Choroid plexus epithelial cell (primary cell): ENCODE results near the gene CABCOCO1.

ENCODE experiments used
- DNase-seq: peaks from one replicate; pipeline ENCODE4 v3.0.0-alpha.2; 2010; ENCODE audit warnings: low read depth
- H3K4me3 ChIP-seq: 2 replicates; pipeline ENCODE4 v1.5.1; 2011; ENCODE audit warnings: low read depth, mild to moderate bottlenecking, control low read depth, low read length, moderate library complexity
- CTCF ChIP-seq: conservative IDR thresholded peaks from 2 replicates; pipeline ENCODE4 v1.5.1; 2011; ENCODE audit warnings: low read depth, mild to moderate bottlenecking, control low read depth, inconsistent platforms, low read length, moderate library complexity

CABCOCO1 gene

GRCh38 chr10:61662794-61663259 lies at the start of gene CABCOCO1:
Gene CABCOCO1, plus strand, starts transcription at chr10:61662929. Its CDS starts 44 bp downstream, at chr10:61662973.
- DNase-seq: peak; percentile 62

GRCh38 chr10:61613665-61614064 lies 49.1 kb upstream of the CABCOCO1 start:
- TF ChIP-seq CTCF: no peak
- no peak overlapping the region for H3K4me3 ChIP-seq
- DNase-seq: no peak

More at GRCh38 chr10:61662794-61663259, at the start of gene CABCOCO1:
- TF ChIP-seq CTCF: peak; percentile 27
- peak within 1 kb of the TSS; percentile 76 for H3K4me3 ChIP-seq

GRCh38 chr10:61616611-61617010 lies 46.1 kb upstream of the CABCOCO1 start:
- DNase-seq: no peak
- TF ChIP-seq CTCF: no peak
- H3K4me3 ChIP-seq: no peak overlapping the region

- TF ChIP-seq CTCF: no peak
- no peak overlapping the region for H3K4me3 ChIP-seq
- no peak for DNase-seq
These were observed 45.5 kb upstream of the CABCOCO1 start for GRCh38 chr10:61617180-61617579.

- no peak for TF ChIP-seq CTCF
- no peak overlapping the region for H3K4me3 ChIP-seq
- DNase-seq: no peak
These were observed 45.1 kb upstream of the CABCOCO1 start for GRCh38 chr10:61617586-61617985.

- H3K4me3 ChIP-seq: no peak overlapping the region
- no peak for TF ChIP-seq CTCF
- peak; percentile 61 for DNase-seq
These were observed 44.3 kb upstream of the CABCOCO1 start for GRCh38 chr10:61618388-61618961.

GRCh38 chr10:61620506-61620905 lies 42.2 kb upstream of the CABCOCO1 start:
- H3K4me3 ChIP-seq: no peak overlapping the region
- no peak for TF ChIP-seq CTCF
- no peak for DNase-seq
